Neural progenitor cell (in vitro differentiated cells): ENCODE data around the gene NUP62.

ENCODE experiments used
- EZH2 ChIP-seq: fragments of 200-600 bp; sonication (generic); IDR thresholded peaks from 2 replicates; pipeline ENCODE4 v1.6.1; 2017; ENCODE audit warnings: antibody characterized with exemption, mild to moderate bottlenecking, moderate library complexity
- EZH2phosphoT487 ChIP-seq: fragments of 200-600 bp; sonication (generic); IDR thresholded peaks from 2 replicates; pipeline ENCODE4 v1.6.1; 2017; ENCODE audit warnings: antibody characterized with exemption
- TF ChIP-seq, protein P1 (sequence below): fragments of 200-600 bp; sonication (generic); IDR thresholded peaks from 2 replicates; pipeline ENCODE4 v1.5.1; 2017; ENCODE audit warnings: antibody characterized with exemption, mild to moderate bottlenecking

DNA sequence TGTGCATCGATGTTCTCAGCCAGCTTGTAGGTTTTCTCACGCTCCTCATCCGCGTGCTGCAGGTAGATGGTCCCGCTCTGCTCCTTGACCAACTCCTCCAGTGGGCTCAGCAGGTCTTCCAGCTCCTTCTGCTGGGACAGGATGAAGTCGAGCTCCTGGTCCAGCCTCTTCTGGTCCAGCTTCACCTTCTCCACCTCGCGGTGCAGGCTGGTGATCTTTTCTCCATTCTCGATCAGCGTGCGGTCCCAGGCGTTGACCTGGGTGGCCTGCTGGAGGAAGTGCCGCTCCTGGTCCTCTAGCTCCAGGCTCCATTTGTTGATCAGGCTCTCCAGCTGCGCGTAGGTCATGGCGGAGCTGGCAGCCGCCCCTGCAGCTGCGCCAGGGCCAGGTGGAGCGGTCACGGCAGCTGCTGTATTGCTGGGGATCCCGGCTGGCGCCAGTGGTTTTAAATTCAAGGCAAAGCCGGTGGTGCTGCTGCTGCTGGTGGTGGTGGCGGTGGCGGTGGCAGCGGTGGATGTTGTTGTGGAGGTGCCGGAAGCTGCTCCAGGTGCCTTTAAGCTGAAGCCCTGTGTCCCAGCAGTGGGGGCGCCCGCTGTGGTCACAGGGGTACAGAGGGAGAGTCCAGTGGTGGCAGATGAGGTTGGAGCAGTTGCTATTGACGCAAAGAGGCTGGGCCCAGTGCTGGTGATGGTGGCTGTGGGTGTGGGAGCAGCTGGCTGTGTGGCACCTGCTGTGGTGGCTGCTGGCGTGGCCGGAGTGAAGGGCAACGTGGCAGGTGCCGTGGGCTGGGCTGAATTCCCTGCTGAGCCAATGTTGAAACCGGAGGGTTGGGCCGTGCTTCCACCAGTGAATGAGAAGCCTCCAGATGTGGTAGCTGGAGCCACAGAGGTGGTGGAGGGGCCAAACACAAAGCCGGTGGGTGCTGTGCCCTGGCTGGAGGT lies 20.6 kb downstream of the NUP62 start:
- TF ChIP-seq, protein P1, sequence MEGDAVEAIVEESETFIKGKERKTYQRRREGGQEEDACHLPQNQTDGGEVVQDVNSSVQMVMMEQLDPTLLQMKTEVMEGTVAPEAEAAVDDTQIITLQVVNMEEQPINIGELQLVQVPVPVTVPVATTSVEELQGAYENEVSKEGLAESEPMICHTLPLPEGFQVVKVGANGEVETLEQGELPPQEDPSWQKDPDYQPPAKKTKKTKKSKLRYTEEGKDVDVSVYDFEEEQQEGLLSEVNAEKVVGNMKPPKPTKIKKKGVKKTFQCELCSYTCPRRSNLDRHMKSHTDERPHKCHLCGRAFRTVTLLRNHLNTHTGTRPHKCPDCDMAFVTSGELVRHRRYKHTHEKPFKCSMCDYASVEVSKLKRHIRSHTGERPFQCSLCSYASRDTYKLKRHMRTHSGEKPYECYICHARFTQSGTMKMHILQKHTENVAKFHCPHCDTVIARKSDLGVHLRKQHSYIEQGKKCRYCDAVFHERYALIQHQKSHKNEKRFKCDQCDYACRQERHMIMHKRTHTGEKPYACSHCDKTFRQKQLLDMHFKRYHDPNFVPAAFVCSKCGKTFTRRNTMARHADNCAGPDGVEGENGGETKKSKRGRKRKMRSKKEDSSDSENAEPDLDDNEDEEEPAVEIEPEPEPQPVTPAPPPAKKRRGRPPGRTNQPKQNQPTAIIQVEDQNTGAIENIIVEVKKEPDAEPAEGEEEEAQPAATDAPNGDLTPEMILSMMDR = no peak
- TF ChIP-seq EZH2 = no peak
- TF ChIP-seq EZH2phosphoT487 = no peak
